Midbrain (tissue), 1 donor: Measurements from ENCODE around the gene LRRC15.
A peak's percentile ranks its signal among the peaks of the same experiment; 100 is the strongest.

Experiments
- DNase-seq: peaks from one replicate; lab custom pipeline; 2025; lab: John Stamatoyannopoulos, UW

Gene LRRC15

DNA sequence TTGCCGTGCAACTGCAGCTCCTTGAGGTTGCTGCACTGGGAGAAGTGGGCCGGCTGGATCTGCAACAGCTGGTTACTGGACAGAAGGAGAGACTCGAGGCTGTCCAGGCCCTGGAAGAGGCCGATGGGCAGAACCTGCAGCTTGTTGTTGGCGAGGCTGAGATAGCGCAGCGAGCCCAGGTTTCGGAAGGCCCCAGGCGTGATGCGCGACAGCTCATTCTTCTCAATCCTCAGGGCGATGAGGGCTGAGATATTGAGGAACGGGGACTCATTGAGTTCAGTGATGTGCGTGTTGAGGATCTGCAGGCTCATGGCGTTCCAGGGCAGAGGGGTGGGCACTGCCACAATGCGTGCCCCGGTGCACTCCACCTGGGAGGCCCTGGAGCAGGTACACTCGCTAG, 9.0 kb downstream of the LRRC15 start:
- DNase-seq, result no peak

DNA sequence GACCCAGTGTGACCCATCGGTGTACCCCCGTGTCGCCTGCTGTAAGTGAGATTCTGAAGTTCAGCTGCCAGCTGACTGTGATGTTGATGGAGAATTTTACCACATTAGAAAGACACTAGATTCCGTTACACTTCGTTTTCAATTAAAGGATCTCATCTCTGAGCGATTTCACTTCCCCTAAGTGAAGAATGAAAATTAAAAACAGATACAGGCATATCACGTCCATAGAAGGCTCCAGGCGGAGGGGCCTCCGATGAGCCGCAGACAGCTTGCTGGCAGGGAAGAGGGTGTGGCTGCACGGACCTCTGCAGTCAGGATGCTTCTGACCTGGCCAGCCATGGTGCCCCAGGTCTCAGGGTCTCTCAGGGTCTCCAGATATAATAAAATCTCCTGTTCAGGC, 11.9 kb downstream of the LRRC15 start:
- DNase-seq, result no peak

DNA sequence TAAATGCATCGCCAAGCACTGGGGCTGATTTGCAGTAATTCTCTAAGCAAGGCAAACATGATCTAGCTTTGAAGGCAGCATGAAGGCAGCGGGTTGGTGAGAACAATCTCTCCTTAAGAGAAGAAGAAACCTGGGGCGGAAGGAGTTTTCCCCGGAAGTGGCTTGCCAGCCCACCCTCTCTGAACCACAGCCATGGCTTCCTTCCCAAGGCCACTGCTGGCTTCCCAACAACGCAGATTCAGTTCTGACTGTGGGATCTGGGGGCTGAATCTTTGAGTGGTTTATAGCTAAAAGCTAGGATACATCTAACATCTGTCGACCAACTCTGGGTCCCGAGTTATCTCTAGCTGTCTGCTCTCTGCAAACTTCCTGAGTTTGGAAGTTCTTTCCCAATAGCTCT, 14.2 kb downstream of the LRRC15 start:
- DNase-seq, result no peak

DNA sequence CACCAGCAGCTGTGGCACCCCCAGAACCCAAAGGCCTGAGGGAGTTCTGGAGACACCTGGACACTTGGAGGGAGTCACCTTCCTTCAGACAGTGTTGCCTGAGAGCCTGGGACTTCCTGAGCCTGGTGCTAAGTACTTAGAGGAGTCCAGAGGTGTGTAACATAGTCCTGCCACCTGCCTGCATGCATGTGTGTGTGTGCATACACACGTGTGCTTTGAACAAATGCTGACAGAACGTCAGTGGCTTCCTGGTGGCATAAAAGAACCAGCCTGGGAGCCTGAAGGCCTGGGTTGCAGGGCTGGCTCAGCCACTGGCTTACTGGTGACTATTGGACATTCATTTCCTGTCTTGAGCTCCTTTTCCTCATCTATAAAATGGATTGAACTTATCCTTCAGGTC, 15.2 kb downstream of the LRRC15 start:
- no peak for DNase-seq

DNA sequence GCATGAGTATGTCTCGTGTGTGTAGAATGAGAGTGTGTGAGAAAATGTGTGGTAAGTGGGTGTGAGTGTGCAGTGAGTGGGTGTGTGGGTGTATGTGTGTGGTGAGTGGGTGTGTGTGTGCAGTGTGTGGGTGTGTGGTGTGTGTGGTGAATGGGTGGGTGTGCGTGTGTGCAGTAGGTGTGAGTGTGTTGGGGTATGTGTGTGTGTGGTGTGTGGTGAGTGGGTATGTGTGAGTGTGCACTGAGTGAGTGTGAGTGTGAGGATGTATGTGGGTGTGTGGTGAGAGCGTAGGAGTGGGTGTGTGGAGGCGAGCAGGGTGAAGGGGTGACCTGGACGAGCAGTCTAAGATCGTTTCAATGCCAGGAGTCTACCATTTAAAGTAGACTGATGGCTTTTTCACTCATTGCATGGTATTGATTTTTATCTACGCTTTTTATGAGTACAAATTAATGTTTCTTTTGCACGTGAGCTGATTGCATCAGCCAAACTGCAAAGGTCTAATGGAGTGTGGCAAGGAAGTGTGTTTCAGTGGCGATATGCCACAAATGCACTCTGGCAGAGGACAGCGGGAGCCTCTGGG, 16.8 kb downstream of the LRRC15 start:
- no peak for DNase-seq

DNA sequence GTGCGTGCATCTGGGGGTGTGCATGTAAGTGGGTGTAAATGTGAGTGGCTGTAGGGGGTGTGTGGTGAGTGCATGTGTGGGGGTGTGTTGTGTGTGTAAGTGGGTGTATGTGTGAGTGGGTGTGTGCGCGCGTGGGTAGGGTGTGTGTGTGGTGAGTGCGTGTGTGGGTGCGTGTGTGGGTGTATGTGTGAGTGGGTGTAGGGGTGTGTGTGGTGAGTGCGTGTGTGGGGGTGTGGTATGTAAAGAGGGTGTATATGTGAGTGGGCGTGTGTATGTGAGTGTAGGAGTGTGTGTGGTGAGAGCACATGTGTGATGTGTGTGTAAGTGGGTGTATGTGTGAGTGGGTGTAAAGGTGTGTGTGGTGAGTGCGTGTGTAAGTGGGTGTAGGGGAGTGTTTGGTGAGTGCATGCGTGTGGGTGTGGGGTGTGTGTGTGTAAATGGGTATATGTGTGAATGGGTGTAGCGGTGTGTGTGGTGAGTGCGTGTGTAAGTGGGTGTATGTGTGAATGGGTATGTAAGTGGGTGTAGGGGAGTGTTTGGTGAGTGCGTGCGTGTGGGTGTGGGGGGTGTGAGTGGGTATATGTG, 17.5 kb downstream of the LRRC15 start:
- no peak for DNase-seq

DNA sequence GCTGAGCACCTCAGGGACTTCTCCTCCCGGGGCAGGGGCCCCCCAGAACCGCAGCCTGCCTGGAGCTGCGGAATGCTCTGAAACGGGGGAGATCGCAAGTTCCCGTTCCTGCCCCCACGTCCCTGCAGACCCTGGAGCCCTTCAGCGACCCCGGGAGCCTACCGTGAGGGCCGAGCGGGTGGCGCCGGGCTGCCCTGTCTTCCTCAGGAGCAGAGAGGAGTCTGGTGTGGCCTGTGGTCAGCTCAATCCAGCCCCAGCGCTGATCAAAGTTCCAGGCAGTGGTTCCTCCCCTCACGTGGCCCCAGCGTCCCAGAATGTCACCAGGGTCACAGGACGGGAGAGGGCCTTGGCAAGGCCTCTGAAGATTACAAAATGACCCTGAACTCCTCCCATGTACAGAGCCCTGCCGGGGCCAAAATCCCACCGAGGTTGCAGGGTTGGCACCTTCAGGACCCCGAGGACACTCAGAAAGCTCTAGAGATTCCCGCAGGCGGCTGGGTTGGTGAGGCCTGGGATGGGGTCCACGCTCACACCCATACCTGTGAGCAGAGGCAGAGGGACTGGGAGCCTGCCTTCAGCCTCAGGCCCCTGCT, 18.4 kb downstream of the LRRC15 start, which contains the start of gene CPN2:
Gene CPN2, minus strand, starts transcription at position 249 of the 593 bp plus-strand sequence. CDS start 8,626 bp downstream, outside the sequence.
- no peak for DNase-seq

DNA sequence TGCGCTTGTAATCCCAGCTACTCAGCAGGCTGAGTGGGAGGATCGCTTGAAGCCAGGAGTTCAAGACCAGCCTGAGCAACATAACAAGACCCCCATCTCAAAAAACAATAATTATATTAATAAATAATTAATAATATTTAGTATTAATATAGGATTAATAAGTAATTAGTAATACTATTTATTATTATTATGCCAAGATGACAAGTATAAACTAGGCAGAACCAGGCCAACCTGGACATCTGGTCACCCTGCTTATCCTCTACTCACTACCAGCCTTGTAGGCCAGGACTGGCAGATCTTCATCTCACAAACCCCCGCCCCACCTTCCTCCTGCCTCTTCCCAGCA, 18.8 kb downstream of the LRRC15 start:
- no peak for DNase-seq

DNA sequence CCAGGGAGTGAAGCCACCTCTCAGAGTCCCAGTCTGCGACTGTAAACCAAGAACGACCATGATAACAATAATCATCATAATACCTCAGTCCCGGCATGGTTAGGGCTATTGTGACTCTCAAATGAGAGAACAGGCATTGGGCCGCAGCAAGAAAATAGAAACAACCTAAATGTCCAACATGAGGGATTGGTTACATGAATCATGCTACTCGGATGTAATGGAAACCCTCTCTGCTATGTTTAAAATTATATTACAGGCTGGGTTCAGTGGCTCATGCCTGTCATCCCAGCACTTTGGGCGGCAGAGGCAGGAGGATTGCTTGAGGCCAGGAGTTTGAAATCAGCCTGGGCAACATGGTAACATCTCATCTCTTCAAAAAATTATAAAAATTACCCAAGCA, 21.2 kb downstream of the LRRC15 start:
- DNase-seq, result no peak

DNA sequence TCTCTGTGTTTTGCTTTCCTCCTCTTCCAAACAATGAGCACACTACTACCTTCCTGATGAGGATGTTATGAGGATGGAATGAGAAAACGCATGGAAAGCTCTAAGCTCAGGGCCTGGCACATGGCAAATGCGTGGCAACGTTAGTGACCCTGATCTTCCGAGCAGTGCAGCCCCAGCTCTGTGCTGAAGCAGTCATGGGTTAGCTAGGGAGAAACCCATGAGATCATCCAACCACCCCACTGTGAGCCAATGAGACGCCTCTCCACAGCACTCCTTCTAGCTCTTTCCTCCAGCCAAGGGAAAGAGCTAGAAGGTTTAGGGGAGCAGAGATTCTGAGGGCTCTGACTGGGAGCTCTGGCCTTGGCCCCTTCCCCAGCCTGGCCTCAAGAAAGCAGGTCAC, 22.9 kb downstream of the LRRC15 start:
- DNase-seq, result no peak

DNA sequence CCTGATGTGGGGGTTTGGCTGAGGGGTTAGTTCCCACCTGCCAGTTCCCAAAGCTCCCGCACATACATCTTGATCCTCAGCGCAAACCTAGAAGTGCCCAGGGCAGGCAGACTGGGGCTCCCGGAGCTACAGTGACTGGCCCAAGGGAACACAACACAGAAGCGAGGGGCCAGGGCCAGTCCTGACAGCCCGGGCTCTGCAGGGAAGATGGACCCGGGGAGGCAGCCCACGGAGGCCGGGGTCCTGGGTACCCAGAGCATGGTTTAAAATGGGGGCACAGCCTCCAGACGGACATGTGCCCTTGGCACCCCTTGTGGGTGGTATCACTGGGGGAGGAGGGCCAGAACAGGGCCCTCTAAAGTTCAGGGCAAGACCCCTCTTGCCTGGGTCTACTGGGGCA, 23.5 kb downstream of the LRRC15 start:
- DNase-seq, result no peak

DNA sequence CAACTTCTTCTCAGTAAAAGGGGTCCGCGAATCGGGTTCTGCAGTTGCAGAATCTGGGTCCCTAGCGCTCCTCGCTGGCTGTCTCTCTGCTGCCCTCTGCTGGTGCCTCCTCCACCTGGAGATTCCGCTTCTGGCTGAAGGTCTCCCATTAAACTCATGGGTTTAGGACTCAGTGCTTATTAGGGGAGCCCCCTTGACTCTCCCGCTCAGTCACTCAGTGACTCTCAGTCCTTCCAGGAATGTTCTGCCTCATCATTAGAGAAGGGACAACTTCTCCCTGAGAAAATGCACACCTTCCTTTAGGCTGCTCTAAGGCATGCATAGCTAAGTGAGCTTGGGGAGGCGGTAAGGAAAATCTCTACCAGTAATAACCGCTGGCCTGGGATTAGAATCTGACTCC, 25.5 kb downstream of the LRRC15 start:
- peak; percentile 72 for DNase-seq

DNA sequence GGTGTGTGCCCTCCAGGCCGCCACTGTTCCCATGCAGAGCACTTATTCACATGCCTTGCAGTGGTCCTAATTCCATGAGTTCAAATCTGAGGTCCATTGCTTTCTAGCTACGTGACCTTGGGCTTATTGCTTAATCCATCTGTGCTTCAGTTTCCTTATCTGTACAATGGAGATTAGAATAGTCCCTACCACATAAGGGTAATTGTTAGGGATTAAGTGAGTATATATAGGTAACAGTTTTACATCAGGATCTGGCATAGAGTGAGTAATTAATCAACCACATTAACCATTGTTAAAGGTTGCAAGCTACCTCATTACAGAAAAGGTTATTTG, 26.0 kb downstream of the LRRC15 start:
- no peak for DNase-seq

DNA sequence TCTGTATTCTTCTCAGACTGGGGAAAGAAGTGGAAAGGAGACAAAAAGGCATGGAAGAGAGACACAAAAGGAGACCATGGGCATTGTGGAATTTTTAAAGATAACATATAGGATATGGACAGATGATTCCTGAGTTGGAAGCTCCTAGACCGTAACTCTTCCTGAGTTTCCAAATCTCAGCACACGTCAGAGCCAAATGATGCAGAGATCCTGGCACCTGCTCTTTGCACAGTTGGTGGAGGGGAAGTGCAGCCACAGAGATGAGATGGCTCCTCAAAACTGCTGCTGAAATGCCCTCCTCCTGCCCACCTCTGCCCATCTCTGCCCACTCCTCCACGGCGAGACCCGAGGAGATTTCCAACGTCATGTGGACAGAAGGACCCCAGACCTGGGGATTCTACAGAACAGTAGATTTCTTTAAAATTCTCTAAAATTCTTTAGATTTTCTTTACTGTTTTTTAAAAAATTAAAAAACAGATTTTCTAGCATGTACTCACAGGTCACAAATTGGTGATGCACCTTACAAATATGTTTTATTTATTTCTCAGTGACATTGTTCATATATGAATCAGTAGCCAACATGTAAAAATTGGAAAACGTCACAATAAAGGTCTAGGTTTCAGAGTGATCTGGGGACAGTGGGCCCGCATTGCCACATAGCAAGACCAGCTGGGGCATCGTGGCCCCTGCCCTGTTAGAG, 26.5 kb downstream of the LRRC15 start:
- no peak for DNase-seq

DNA sequence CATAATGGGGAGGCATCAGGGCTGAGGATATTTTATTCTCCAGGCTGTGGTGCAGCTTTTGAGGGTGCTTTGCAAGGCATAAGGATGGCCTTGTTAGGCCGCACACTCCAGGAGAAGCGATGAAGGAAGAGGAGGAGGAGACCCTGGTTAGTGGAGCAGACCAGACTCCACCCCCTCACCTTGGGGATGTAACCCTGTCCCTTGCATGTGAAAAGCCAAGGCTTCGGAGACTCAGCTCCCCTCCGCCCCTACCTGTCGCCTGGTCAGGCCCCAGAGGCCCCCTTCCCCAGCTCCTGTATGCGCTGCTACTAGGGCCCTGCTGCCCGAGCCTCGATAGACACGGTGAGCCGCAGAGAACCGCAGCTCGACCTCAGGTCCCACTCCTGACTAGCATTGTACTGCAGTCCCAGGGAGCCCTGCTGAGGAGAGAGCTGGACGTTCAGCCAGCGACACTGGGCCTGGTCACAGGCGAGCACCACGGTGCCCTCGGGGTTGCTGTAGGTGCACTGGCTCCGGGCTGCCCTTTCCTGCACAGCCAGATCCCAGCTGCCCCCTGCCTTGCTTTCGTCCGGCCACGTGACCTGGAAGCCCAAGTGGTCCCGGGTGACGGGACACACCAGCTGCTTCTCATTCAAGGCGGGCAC, 28.7 kb downstream of the LRRC15 start:
- no peak for DNase-seq

DNA sequence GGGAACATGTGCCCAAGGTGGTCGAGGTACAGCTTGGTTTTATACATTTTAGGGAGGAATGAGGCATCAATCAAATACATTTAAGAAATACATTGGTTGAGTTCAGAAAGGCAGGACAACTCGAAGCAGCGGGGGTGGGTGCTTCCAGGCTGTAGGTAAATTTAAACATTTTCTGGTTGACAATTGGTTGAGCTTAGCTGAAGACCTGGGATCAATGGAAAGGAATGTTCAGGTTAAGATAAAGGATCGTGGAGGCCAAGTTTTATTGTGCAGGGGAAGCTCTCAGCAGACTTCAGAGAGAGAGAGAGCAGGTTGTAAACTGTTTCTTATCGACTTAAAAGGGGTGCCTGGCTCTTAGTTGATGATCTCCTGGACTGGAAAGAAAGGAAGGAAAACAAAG, 29.7 kb downstream of the LRRC15 start:
- DNase-seq, result no peak

DNA sequence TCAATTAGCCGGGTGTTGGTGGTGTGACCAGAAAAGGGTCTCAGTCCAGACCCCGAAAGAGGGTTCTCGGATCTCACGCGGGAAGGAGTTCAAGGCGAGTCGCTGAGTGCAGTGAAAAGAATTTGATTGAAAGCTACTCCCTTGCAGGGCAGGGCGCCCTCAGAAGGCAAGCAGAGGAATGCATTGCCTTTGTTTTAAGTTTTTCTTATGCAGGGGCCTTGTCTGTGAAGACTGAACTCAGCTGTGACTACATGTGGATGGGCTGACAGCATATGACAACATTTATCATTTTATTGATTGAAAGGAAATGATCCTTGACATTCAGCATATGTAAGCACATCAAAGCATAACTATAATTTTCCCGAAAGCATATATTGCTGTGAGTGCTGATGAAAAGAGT, 30.2 kb downstream of the LRRC15 start:
- no peak for DNase-seq

DNA sequence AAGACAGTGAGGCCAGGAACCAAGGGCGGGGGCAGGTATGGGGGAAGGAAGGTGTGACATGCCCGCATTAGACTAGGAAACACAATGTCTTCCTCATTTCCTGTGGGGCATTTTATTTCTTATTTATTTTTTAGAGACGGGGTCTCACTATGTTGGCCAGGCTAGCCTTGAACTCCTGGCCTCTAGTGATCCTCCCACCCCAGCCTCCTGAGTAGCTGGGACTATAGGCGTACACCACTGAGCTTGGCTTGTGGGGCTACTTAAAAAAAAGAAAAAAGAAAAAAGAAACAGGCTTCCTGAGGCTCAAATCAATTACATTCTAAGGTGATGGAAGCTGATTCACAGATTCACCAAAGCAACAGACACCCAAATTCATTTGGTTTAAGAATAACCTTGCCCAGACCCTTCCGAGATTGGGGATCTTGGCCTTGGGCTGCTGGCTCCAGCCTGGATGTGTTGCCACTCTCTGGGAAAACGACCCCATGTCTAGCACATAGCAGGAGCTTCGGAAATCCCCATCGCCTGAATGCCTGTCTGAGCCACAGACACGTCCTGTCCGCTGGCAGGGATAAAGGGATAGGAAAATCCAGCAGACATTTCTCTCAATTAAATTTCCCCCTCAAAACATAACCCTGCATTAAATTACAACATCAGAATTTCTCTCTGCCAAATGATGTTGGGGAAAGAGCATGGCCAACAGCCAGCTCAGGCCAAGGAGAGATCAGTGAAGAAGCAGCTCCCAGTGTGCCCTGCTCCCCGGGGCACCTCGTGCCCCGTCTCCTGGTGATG, 31.4 kb downstream of the LRRC15 start:
- DNase-seq, result no peak

DNA sequence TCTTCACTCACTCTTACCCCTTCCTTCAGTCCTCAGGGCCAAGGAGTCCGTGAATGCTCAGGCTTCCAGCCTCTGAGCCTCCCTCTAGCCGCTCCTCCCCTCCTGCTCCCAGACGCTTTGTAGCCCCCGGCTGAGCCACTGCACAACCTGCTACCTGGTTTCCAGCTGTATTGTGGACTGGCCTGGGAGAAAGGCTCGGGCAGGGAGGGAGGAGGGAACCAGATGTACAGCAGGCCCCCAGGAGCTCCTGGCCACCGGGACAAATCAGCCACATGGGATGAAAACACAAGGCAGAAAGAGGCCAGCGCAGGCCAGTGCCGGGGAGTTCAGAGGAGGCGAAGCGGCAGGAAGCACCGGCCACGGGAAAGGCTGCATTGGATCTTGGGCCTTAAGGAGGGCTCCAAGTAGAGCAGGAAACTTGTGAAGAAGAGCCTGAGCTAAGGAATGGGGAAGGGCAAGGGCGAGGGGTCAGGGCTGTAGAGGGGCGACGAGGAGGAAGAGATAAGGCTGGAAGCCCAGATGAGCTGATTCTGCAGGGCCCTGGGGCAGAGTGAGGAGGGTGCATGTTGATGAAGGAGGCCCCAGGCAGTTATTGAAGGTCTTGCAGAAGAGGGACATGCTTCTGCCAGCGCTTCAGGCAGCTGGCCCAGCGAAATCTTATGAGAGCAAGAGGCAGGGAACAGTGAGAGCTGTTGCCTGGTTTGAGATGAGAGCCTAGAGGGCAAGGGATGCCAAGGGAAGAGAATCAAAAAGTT, 32.8 kb downstream of the LRRC15 start:
- no peak for DNase-seq

DNA sequence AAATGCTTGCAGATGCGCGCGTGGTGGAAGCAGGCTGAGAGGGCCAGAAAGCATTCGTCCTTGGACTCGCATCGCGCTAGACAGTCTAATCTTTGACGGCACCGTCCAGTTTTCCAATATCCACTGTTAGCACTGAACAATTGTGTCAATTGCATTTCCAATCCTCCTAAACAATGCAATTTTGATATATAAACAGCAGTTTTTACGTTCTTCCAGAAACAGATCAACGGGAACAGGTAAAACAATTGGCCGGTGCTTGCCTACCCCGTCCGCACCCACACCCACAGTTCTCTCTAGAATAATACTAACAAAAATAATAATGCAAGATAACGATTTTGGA, 35.6 kb downstream of the LRRC15 start:
- no peak for DNase-seq

DNA sequence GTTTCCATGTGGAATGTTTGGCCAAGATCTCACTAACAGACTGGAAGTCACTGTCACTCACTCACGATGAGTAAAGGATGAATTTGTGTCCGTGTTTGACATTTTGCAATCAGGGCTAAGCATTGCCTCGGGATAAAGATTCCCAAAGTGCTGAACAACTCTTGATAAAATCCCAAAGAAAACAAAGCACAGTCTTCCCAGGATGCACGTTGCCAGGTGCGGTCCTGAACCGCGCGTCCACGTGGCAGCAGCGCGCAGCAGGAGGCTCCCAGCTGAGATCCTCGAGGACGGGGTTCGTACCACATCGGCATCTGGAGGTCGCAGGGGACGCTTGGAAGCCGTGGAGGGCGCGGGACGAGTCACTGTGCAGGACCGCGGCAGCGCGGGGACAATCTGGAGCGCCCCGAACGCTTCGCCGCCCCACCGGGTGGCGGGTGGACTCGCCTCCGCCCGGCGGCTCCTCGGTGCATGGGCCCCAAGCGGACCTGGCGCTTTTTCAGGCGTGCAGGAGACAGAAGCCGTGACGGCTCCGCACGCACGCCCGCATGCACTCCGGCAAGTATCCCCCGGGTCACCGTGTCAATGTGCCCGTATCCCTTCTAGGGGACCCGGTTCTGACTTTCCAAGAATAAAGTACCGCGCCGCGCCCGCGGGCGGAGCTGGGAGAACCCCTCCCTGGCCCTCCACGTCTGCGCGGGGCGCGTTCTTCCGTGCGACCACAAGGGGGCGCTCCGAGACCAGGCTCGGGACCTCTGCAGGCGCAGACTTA, 36.1 kb downstream of the LRRC15 start:
- no peak for DNase-seq
